Upper lobe of left lung (tissue), 4 donors: ENCODE data around the gene SPINT3.

Experiments used
- CTCF ChIP-seq, 6 experiments: fragments of 450-650 bp in 4 of 6; fragments of 200-600 bp in 2 of 6; sonication (generic) in 2 of 6; IDR thresholded peaks; one replicate each; pipeline ENCODE4 v1.5.1; 2016 to 2019; ENCODE audit warnings: antibody characterized with exemption in 6 of 6
- EP300 ChIP-seq, 4 donors: sonication (generic); formaldehyde crosslinking; IDR thresholded peaks; one replicate each; pipeline ENCODE4 v1.5.1; 2017; ENCODE audit warnings: antibody characterized with exemption in 4 of 4, control low read depth in 2 of 4
- POLR2A ChIP-seq, 4 donors: fragments of 450-650 bp; IDR thresholded peaks; one replicate each; pipeline ENCODE4 v1.5.1; 2016 to 2017; ENCODE audit warnings: antibody characterized with exemption in 4 of 4, mild to moderate bottlenecking in 2 of 4

- TF ChIP-seq CTCF (IDR thresholded peaks at IDR 0.05), result no peak
- no peak for TF ChIP-seq EP300 (IDR thresholded peaks at IDR 0.05)
- TF ChIP-seq POLR2A (IDR thresholded peaks at IDR 0.05), result no peak
Measured at GRCh38 chr20:45485388-45485787, 30.0 kb downstream of the SPINT3 start.
